CD4-positive, alpha-beta T cell treated with Interleukin-4 for 1 hour (primary cell): ENCODE results near the gene F8.
A peak's percentile ranks its signal among the peaks of the same experiment; 100 is the strongest.
"Not testable (repeated sequence)": the region's sequence is repeated elsewhere in the genome, so short reads cannot be mapped to it uniquely, and the experiment has no call there.

ENCODE experiments used
- DNase-seq, 2 donors: peaks; one replicate each; pipeline ENCODE4 v3.0.0-alpha.2; 2020 to 2022

F8 gene

DNA sequence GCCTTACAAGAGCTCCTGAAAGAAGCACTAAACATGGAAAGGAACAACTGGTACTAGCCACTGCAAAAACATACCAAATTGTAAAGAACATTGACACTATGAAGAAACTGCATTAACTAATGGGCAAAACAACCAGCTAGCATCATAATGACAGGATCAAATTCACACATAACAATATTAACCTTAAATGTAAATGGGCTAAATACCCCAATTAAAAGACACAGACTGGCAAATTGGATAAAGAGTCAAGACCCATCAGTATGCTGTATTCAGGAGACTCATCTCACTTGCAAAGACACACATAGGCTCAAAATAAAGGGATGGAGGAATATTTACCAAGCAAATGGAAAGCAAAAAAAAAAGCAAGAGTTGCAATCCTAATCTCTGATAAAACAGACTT, 154.0 kb downstream of the F8 start:
- not testable (repeated sequence) for DNase-seq

GRCh38 chrX:154855256-154855655, 167.3 kb downstream of the F8 start:
- no peak for DNase-seq

DNA sequence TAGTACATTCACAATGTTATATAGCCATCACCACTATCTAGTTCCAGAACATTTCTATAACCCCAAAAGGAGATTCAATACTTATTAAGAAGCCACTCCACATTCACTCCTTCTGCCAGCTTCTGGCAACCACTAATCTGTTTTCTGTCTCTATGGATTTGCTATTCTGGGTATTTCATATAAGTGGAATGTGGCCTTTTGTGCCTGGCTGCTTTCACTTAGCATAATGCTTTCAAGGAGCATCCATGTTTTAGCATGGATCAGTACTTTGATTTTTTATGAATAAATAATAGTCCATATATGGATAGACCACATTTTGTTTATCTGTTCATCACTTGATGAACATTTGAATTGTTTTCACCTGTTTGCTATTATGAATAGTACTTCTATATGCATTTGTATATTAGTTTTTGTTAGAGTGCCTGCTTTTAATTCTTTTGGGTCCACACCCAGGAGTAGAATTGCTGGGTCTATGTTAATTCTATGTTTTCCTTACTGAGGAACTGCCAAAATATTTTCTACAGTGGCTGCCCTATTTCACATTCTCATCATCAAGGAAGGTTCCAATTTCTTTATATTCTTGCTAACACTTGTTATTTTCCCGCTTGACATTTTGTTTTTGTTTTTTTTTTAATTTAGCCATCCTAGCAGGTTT, 171.4 kb downstream of the F8 start:
- DNase-seq: no peak

DNA sequence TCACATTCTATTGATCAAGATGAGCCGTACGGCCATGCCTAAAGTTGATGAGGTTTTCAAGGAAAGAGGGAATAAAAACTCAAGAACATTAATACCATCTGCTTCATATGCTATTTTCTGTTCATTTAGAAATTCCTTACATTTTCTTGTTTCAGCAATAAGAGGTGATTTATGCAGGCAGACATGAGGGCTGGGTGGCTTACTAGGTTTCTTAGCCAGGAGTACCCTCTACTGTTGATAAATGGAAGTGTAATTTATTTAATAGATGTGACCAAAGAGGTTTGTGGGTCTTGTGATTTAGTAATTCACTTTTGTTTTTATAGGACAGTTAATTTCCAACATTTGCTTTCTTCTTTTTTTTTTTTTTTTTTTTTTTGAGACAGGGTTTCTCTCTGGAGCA, 181.7 kb downstream of the F8 start:
- DNase-seq: peak in 1 of 2 donors; percentile 56

DNA sequence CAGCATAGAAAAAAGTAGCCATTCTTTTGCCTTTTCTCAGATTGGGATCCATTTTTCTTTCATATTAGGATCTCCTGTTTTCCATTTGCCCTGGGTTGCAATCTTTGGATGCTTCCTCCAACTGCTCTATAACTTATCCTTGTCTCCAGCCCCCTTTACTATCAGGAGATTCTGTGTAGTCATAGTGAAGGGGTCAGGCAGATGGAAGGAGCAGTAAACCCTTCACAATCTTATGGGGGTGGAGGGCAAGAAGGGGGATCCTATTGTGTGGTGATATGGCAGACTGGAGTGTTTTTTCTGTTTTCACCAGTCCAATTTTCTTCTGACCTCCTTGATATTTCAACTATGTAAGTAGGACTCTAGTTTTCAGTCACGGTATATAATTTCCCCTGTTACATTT, 186.4 kb downstream of the F8 start:
- no peak for DNase-seq

DNA sequence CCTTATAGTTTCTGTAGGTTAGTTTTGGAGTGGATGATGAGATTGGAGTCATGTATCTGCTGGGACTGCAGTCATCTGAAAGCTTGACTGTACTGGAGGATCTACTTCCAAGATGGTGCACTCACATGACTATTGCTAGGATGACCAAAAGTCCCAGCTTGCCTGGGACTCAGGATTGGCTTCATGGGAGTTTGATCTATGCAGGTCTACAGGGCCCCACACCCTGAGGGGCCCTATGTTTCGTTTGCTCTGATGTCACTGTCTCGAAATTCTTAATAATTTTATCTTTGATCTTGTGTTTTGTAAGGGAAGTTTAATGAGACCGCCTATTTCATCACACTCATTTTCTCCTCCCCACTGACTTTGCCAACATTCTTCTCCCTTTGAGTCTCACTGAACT, 188.0 kb downstream of the F8 start, which contains the start of gene SMIM9:
Gene SMIM9 (minus strand): TSS at position 101 of the 400 bp plus-strand sequence. CDS start 3,806 bp downstream, outside the sequence.
- no peak for DNase-seq

DNA sequence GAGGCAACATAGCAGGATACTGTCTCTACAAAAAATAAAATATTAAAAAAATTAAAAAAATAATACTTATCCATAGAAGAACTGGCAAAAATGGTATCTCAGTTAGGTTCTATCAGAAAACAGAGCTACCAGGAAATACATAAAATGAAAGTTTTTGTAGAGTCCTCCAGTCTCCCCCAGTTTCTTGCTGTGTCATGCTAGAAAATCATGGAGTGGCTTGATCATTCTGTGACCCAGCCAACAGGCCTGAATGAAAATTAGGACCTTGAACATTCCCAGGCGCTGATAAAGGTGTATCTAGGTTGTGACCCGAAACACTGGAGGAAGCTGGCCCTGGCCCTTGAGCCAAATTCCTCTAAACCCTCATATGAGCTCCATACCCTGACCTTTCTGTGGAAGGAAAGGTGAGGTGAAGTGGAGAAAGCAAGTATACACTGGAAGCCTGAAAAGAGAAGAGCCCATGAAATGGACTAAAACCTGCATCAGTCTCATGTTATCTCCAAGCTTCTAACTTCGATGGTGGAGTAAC, 188.7 kb downstream of the F8 start:
- no peak for DNase-seq

DNA sequence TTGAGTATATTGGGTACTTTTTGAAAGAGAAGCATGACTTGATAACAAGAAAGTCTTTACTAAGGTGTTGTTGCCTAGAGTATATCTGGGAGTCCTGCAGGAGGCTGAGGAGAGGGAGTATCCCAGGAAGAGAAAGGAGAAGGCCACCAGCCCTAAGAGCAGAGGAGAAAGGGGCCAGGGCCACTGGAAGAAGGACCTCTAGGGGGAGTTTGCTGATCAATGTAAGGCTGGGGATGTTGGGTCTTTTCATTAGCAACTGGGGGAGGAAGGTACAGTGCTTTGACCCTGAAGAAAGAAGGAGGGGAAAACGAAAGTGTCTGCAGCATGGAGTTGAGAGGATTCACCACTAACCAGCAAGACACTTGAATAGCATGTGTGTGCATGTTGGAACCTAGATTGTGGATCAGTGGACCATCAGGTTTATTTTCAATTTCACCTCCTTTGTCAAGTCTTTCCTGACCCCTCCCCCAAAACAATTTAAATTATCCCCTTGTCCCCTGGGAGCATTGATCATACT, 192.5 kb downstream of the F8 start:
- DNase-seq: no peak

GRCh38 chrX:154829134-154829533, 193.4 kb downstream of the F8 start:
- DNase-seq: no peak

GRCh38 chrX:154828016-154828408, 194.5 kb downstream of the F8 start:
- no peak for DNase-seq

DNA sequence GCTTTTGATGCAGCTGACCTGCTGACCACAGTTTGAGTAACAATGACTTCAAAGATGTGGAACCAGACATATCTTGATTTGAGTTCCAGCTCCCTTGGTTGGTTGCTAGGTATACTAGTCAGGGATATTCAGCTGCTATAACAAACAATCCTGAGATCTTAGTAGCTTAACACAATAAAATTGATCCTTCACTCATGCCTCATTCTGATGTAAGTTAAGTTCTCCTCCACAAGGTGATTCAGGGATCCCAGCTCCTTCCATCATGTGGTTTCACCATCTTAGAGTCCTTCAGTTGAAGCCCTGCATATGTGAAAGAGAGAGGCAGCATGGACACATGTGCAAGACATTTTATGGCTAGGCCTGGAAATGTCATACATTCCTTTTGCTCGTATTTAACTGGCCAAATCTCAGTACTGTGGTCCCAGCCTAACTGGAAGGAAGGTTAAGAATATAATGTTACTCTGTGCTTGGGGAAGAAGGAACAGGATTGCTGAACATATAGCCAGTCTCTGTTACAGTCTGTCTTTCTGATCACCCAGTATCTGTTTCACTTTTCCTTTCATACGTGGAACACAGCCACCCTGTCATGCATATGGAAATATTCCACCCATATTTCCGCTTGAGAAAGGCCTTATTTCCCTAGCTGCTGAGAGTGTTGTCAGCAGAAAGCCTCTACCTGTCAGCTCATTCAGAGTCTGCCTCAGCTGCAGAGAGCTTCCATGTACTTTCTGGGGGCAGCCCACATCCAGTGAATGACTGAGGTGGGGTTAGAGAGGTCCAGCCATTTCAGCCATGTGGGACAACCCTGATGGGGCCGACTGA, 195.1 kb downstream of the F8 start:
- peak in 1 of 2 donors; percentile 22 for DNase-seq

GRCh38 chrX:154825586-154825985, 196.9 kb downstream of the F8 start:
- DNase-seq: not testable (repeated sequence)

DNA sequence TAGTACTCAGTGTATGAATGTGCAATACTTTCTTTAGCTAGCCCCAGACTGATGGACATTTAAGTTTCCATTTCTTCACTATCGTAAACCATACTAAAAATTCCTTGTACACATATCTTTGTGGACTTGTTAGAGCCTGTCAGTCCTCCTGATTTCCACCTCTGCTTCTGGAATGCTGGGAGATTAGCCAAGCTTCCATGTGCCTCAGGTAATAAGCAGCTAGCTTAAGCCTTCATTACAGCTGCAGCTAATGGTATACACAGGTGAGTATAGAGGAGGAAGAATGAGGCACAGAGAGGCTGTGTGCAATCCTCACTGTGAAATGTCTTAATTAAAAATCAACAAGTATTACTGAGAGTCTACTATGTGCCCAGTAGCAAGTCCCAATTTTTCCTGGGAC, 197.9 kb downstream of the F8 start:
- DNase-seq: no peak

GRCh38 chrX:154822029-154822428, 200.5 kb downstream of the F8 start:
- DNase-seq: no peak

- no peak for DNase-seq
Measured at GRCh38 chrX:154821523-154821922, 201.0 kb downstream of the F8 start.

- no peak for DNase-seq
Measured at GRCh38 chrX:154819771-154820341, 202.7 kb downstream of the F8 start.

DNA sequence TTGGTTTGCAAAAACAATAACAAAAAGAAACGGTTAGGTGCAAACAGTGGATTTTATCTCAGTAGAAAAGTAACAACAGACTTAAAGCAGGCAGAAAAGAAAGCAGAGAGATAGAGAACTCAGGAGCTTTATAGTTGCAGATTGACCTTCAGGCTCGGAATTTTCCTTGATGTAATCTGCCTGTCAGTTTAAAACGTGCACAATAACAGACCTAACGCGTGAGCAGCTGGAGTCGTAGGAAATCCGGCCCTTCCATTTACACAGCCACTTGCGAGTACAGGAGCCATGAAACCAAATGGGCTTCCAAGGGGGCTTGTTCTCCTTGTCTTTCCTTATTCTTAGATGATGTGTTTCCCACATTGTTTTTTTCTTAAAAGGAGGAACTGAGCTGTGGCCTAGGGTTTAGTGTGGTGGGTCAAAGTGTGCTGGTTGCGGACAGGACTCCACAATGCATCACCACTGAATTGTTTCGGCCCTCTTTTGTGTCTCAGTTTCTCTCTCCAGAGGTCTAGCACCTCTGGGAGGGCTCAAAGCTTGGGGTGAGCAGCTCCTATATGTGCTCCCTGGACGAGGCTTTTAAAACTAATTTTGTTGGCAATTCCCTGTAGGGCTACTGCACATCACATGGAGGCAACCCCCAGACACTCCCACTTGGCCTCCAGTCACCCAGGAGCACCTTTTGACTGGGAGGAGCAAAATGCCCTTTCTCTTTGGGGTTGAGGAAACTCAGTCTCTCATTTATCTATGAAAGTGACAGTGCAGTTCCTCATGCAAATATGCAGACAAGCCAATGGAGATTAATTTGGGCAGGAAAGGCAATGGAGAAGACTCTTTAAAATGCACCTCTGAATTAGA, 203.4 kb downstream of the F8 start:
- DNase-seq: no peak

DNA sequence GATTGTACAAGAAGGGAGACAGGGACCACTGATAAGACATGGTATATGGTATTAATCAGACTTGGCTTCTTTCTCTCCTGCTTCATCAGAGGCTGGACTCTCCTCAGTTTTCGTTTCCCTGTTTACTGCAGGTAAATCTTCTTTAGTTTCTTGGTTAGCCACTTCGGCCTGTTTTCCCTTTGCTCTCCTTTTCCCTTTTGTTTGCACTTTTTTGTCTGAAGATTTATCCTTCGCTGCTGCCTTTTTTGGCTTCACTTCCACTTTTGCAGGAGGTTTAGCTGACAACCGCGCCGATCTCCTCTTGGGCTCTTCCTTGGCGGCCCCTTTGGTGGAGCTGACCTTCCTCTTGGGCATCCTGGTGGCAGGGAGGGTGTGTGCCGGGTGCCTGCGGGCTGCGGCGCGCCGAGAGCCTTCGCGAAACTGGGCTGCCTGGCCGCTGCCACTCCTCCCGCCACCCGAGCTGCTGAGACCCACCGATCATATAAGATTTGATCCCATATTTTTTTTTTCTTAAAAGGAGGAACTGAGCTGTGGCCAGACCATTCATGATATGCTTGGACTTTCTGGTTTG, 205.4 kb downstream of the F8 start:
- not testable (repeated sequence) for DNase-seq

- DNase-seq: not testable (repeated sequence)
Measured at GRCh38 chrX:154816326-154816898, 206.1 kb downstream of the F8 start.

GRCh38 chrX:154815274-154815818, 207.2 kb downstream of the F8 start:
- DNase-seq: no peak

GRCh38 chrX:154813801-154814200, 208.7 kb downstream of the F8 start:
- DNase-seq: no peak
